Fibroblast of the conjunctiva (primary cell): ENCODE measurements around the gene PLIN1.

Source experiments
- DNase-seq: peaks from one replicate; pipeline ENCODE4 v3.0.0-alpha.2; 2010; ENCODE audit warnings: low read depth

Gene PLIN1

DNA sequence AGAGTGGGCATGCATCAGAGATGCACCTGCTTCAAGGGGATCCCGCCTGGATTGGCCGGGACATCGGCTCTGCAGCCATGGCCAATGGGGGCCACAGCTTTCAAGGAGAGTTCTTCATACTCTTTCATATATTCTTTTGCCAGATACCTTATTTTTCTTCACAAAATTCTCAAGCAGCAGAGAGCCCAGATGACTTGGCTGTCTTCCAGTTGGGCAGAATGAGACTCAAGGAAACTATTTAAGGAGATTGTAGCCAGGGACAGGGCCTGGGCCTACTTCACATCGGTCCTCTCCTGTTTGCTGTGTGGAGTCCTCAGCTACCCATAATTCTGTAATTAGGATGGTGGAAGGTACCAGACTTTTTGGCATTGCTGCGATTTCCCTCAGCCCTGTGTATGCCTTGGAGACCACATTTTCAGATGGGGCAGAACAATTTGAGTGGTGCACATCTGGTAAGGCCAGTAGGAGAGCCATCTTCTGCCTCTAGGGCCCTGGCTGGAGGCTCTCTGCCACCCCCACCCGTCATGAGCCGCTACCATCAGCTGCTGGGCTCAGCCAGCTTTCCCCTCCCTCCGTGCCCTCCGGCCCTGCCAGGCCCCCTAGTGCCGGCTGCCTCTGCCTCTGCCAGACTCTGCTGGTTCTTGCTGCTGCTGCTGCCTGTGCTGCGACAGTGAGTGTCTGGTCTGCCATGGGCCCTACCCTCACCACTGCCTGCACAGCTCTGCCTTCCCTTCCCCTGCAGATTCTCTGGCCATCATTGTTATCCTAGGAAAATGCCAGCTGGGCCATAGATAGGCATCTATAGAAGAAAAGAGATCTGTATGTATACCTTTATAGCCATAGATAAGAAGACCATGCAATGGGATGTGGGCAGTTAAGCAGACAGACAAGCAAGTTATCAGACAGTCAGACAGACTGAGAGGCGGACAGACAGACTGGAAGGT lies 6.7 kb downstream of the PLIN1 start:
- no peak for DNase-seq

DNA sequence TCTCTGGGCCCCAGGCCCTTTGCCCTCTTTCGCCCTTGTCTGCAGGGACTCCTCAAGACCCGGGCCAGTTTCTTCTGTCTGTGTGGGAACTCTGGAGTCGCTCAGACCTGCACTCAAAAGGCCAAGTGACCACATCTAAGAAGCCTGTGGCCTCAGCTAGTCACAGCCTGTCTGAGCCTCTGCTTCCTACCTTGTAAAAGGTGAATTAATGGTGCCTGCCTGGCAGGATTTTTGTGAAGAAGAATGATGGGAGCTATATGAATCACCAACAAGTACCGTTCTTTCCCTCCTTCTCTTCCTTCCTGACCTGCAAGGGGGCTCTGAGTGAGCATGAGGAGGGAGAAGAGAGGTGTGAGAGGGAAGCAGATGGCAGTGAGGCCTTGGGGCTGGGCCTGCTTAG lies 7.5 kb downstream of the PLIN1 start:
- DNase-seq: no peak

DNA sequence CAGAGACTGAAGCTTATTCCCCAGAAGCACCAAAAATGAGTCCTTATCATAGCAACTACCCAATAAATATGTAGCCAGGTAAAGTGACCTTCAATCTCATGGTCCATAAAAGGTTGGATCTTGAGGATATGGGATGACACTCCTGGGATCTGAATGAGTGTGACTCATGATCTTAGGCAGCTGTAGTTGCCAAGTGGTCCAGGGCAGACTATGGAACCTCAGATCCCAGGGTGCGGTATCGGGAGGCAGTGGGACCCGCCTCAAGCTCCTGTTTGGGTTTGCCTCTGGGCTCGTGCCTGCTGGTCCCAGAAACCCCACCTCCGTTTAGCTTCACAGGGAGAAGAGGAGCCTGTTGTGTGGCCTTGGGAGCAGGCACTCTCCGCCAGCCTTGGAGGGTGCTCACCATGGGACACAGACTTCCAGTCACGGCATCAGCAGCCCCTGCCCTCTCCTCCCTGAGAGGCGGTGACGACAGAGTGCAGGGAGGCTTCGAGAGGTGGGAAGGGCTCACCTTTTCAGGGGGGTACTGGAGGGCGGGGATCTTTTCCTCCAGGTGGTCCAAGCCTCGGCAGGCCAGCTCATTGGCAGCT lies 8.1 kb downstream of the PLIN1 start:
- DNase-seq: no peak

DNA sequence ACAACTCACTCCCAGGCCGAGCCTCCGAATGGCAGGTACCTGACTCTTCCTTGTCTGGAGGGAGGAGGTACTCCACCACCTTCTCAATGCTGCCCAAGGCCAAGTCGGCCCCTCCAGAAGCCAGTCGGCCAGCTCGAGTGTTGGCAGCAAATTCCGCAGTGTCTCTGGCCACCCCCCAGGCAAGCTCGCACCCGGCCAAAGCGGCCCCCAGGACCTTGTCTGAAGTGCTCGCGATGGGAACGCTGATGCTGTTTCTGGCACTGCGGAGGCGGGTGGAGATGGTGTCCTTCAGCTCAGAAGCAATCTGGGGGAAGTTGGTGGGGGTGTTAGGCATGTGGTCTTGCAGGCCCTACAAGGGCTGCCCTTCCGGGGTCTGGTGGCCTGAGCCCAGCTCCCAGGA lies 9.2 kb downstream of the PLIN1 start:
- DNase-seq: no peak

DNA sequence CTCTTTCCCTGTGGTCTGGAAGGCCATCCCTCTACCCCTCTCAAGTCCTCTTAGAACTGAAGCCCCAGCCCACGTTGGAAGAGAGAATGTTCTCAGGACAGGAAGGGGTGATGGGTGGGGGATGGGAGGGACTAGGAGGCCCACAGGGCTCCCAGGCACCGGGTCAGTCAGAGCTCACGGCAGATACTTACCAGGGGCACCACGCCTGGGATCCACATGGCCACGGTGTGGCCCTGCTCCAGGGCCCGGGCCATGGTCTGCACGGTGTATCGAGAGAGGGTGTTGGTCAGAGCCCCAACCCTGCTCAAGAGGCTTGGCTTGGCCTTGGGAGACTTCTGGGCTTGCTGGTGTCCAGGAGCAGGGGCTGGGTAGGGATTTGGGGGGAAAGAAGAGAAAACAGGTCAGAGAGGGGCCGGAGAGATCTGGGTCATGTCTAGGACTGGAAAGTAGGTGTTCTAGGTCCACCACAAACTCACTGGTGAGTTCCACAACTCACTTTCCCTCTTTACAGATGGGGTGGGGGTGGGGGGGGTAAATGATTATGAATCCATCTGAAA lies 9.8 kb downstream of the PLIN1 start:
- no peak for DNase-seq

DNA sequence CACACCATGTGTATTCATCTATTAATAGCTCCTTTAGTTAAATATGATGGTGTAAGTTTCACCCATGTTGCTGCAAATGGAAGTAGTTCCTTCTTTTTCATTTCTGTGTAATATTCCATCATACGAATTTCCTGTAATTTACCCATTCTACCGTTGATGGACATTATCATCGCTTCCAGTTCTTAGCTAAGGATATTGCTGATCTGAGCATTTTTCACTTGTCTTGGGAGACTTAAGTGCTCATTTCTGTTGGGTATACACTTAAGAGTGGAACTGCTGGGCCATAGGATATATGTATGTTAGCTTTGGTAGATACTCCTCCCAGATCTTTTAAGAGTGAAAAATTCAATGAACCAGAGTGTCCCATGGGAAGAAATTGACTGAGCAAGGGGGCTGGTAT lies 11.0 kb downstream of the PLIN1 start:
- no peak for DNase-seq

DNA sequence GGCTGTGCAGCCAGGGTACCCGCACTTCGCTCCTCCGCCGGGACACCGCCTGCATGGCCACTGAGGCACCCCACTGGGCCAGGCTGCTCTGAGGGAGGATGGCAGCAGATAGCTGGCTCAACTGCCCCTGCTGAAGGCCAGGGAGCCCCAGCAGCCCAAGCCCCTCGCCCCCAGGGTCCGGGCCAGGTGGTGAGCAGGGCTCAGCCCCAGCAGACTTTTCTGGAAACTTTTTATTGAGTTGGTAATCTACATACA lies 11.5 kb downstream of the PLIN1 start:
- no peak for DNase-seq

DNA sequence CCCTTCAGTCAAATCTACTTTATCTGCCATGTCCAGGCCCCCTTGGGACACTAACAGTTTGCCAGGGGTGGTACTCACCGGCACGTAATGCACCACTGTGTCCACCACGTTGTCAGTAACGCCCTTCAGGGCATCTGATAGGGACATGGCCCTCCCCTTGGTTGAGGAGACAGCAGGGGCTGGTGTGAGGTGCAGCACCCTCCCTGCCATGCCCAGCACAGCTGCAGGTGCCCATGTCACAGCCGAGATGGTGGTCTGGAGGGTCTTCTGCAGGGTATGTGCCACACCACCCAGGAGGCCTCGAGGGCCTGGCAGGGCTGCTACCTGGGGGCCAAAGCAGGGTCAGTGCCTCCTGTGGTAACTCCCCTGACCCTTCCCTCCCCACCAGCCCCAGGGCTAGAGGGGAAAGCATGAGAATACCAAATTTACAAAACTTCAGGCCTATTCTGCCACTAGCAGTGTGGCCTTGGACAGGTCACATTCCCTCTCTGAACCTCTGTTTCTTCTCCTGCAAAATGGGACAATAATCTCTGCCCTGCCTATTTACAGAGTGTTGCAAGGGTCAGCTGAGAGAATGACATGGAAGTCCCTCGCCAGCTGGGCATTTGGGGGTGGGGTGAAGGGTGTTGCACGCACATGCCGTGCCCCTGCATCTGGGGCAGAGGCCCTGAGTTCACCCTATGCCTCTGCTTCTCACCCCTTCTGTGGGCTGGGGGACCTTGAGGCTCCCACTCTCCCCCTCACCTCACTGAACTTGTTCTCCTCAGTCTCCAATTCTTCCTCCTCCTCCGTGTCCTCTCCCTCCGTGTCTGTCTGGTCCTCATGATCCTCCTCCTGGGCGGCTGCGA lies 12.1 kb downstream of the PLIN1 start:
- DNase-seq: no peak

DNA sequence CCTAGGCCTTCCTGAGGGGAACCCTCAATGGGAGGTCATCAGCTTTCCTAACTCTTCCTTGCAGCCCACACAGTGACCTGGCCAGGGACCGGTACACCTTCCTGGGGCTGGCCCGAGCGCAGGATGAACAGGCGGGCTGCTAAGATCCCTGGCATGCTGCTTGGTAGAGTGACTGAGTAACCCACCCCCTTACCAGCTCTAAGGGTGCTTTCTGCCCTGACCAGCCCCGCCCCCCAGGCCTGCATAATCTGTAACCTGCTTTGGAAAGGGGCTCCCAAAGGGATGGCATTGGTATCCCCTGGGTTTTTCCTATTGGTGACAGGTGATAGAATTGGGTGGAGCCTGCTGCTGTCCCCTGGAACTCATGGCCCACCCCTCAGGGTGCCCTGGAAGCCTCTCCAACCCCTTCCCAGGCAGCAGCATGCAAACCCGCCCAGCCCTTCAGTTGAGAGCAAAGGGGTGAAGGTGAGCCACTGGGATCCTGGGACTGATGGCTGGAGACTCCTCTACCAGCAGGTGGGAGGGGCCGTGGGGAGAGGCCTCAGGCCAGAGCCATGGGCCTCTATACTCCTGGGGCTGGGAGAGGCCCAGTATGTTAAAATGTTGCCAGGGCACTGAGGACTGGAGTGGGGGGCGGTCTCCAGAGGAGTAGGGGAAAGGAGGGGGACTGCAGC lies 12.8 kb downstream of the PLIN1 start:
- DNase-seq: no peak

DNA sequence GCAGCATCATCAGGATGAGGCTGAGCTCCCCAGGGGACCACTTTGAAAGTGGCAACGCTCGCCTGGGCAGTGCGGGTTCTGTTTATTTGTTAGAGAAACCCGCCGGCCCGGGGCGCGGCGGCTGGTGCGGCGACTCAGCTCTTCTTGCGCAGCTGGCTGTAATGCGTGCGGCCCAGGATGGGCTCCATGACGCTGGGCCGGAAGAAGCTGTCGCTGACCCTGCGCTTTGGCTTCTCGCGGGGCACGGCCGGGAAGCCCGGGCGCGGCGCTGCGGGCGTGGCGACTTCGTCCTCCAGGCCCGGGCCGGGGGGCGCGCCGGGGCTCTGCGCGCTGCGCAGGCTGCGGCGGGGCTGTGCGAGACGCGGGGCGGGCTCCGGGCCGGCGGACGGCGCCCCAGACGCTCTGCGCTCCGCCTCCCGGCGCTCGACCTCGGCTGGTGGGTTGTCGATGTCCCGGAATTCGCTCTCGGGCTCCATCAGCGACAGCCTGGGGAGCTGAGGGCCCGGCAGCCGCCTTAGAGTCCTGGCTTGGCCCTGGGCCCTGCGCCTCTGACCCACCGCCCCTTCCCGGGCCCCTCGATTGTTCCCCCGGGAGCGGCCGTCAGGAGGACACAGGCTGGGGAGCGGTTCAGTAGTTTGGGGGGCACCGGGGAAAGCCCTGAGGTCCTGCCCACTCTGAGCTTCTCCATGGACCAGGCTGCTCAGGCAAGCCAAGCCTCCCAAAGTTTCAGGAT lies 13.6 kb downstream of the PLIN1 start:
- no peak for DNase-seq

DNA sequence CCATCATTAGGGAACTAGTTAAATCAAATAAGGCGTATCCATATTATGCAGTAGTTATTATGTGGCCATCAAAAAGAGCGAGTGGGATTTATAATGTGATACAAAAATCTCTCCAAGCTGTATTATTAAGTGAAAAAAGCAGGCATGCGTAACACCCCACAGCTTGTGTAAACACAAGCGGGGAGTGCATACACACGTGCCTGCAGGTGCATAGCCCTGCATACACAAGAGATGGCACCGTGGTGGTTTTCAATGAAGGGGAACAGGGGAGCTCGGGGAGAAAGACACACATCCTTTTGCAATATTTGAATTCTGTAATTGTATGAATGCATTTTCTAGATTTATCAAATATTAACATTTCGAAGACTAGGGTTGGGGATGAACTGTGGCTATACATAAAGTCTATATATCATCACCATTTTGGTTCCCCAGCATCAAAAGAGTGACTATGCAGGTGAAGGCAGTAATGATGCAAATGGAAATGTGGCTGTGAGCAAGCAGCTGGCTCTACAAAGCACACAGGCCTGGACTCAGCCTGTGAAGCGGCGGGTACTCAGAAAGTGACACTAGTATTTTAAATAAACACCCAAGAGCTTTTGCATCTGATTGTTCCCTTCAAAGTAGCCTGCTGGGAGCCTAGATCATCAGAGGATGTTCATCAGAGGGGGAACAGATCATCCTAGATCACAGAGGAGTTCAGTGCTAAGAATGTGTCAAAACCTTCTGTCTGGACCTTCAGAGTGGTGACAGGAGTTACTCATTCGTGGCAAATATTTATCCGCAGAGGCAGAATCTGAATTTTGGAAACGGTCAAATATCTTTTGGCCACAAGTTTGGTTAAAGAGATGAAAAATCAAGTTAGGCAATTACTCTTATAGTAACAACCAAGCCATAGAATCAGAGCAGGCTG lies 14.5 kb downstream of the PLIN1 start:
- DNase-seq: no peak

DNA sequence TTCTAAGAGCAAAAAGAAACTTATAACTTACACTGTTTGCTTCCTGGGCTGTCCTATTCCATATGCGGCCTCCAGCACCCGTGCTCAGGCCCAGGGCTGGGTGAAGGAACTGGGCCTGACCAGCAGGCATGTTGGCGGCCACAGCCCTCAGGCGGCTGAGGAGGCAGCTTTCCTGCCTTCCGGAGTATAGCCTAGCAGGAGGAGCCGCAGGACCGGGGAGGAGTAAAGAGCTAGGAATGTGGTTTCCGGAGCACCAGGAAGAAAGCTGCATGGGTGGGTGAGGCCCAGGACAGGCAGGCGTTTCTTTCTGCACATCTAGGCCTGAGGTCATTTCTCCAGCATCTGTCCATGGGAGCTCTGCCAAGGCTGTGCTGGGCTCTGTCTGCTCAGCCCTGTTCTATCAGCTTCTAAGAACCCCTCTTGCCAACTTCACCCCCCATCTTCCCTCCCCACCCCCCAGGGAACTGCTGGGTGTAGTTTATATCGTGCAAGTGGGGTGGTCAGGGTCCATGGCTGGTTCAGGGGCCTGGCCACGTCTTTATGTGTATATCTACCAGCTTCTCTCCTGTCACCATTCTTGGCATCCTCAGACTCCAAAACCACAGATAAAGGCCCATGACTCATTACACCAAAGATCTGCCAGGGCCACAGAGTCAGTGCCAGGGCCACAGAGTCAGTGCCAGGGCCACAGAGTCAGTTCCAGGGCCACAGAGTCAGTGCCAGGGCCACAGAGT lies 16.1 kb downstream of the PLIN1 start:
- DNase-seq: peak; percentile 93

DNA sequence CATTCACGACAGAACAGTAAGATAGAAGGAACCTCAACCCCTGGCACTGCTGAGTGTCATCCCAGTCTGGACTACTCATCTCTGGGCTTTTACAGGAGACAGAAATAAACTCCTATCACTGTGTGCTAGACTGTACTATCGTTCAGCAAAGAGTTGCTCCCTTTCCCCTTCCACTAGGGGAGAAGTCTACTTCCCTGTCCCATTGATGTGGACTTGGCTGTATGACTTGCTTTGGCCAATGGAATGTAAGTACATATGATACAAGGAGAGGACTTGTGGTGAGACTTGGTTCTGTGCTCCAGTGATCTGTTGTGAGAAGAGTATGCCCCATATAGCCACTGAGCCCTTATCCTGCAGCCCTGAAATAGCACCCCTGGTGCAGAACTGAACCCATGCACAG lies 18.6 kb downstream of the PLIN1 start:
- DNase-seq: no peak

DNA sequence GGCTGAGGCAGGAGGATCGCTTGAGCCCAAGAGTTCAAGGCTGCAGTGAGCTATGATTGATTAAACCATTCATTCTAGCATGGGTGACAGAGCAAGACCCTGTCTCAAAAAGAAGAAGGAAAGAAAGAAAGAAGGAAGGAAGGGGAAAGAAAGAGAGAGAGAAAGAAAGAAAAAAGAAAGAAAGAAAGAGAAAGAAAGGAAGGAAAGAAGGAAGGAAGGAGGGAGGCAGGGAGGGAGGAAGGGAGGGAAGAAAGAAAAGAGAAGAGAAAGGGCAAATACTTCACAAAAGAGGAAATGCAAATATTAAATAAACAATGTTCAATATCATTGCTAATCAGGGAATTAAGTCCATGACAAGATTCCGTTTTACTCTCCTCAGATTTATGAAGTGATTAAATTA lies 19.9 kb downstream of the PLIN1 start:
- DNase-seq: no peak

DNA sequence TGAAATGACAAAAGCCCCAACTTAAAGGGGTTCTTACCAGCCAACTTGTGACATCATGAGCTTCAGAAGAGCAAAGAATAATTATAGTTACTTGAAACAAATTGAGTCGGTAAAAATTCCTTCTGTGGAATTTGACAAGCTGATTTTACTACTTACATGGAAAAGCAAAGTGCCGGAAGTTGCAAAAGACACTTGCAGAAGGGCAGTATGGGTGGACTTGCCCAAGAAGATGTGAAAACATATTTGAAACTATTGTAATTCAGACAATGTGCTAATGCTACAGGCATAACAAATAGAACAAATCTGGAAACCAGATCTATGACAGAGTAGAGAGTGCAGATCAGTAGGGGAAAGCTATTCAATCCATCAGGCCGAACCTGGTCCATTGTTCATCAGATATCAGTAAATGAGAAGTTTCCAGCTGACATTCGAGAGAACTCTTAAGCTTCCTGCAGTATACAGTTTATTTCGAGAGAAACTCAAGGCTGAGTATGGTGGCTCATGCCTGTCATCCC lies 21.4 kb downstream of the PLIN1 start:
- DNase-seq: no peak

DNA sequence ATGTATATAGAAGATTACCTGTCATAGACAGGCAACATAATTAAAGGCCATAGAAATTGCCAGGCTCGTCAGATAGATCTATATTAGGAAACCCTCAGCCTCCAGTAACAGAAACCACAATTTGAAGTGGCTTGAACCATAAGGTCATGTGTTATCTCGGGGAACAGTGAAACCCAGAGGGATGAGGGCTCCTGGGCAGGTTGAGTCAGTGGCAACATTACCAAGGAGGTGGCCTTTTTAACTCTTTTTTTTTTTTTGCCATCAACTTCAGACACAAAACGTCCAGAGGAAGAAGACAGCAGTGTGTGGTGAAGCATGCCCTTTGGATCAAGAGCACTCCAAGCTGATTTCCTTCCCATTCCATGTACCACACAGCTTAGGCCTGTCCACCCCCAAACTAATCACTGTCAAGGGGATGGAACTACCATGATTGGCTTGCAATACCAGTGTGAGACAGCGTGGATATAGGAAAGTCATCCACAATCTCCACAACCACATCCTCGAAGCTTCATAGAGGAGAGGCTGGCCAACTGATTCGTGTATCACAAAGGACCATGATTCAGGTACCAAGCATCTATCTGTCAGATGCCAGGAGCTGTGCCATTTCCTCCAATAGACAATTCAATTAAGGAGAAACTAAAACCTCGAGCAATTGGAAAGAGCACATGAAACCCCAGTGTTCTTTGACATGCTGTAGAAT lies 22.9 kb downstream of the PLIN1 start:
- no peak for DNase-seq

DNA sequence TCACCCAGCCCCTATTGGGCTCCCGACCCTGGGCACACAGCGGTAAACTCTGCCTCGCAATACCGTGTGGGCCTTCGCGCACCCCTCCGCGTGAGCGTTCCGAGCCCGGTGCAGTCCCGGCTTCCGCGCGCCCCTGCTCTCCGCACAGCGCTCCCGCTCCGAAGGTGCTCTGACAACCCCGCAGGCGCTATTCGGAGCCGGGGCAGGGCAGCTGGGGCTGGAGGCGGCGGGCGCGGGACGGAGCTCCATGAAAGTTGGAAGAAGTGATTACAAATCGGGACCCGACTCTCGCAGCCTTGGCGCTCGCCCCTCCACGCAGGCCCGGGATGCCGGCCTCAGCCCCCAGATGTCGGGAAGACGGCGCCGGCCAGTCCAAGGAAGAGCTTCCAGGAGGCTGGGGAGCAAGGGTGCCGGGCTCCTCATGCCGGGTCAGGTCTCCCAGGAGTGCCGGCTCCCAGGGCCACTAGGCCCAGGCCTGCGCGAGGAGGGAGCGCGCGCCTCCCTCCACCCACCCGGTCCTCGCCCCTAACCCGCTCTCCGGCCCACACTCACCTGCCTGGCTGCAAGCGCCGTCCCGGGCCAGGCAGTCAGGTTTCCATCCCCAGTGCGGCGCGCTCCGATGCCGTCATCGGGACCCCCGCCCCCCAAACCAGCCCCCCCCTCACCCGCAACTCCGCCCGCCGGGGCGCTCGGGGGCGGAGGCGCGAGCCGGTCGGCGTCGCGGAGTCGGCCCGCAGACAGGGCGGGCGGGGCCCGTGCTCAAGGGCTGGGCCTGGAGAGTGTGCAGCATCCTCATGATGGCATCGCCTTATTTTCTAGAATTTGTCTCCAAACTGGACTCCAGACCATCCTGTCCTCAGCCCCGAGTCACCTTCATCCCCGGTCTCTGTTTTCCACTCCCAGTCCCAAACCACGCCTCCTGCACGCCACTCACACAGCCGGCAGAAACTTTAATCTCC lies 24.0 kb downstream of the PLIN1 start, which contains the start of gene KIF7:
Gene KIF7, minus strand, starts transcription at position 621 of the 959 bp plus-strand sequence. CDS start 2,537 bp downstream, outside the sequence.
- no peak for DNase-seq
